Vagina (tissue), 2 donors: ENCODE results near the gene HECW1. TPM values are rescaled to one million over a fixed set of nuclear protein-coding genes. Genes with fewer than 3 reads are reported as not detected.

Experiments
- DNase-seq, 2 donors: peaks; one replicate each; pipeline ENCODE4 v3.0.0-alpha.2; 2017; ENCODE audit errors: extremely low spot score in 2 of 2
- H3K27ac ChIP-seq: fragments of 200-600 bp; sonication (generic); one replicate; pipeline ENCODE4 v1.5.1; 2019
- H3K27me3 ChIP-seq: fragments of 200-600 bp; sonication (generic); one replicate; pipeline ENCODE4 v1.5.1; 2019
- H3K36me3 ChIP-seq, 2 donors: fragments of 200-600 bp; sonication (generic); one replicate each; pipeline ENCODE4 v1.5.1; 2017 to 2019
- H3K4me1 ChIP-seq: fragments of 200-600 bp; sonication (generic); one replicate; pipeline ENCODE4 v1.5.1; 2019
- H3K4me3 ChIP-seq, 2 donors: fragments of 200-600 bp; sonication (generic); 1 replicate in 1 of 2; 2 replicates in 1 of 2; pipeline ENCODE4 v1.5.1; 2016 to 2019
- H3K9me3 ChIP-seq: fragments of 200-600 bp; sonication (generic); one replicate; pipeline ENCODE4 v1.5.1; 2019
- CTCF ChIP-seq, 3 experiments: fragments of 450-650 bp in 2 of 3; fragments of 200-600 bp in 1 of 3; sonication (generic) in 1 of 3; IDR thresholded peaks; one replicate each; pipeline ENCODE4 v1.5.1; 2017 to 2019; ENCODE audit warnings: antibody characterized with exemption in 3 of 3, mild to moderate bottlenecking in 2 of 3, moderate library complexity in 2 of 3
- POLR2A ChIP-seq, 2 donors: fragments of 450-650 bp; IDR thresholded peaks; one replicate each; pipeline ENCODE4 v1.6.1; 2017; ENCODE audit warnings: antibody characterized with exemption in 2 of 2, mild to moderate bottlenecking in 2 of 2, moderate library complexity in 2 of 2
- POLR2AphosphoS5 ChIP-seq, 2 donors: sonication (generic); formaldehyde crosslinking; IDR thresholded peaks; one replicate each; pipeline ENCODE4 v1.9.0; 2017; ENCODE audit warnings: antibody characterized with exemption in 2 of 2, mild to moderate bottlenecking in 2 of 2, low read depth in 1 of 2; ENCODE audit not compliant: insufficient read depth in 1 of 2
- intact Hi-C: fragments of 100-400 bp; cut with DNase I; formaldehyde crosslinking; loops from one replicate; pipeline ENCODE4 v1.15.1; 2023
- total RNA-seq: library from RNA; depleted of rRNA; stranded (reverse); fragments of >200 nt; gene quantifications from one replicate; pipeline ENCODE4 v1.2.3, GENCODE V29; 2016

HECW1 gene
- total RNA-seq, 1 donor from 2014 or later: 2.5 TPM

- no peaks in the 10 kb centered on the region for H3K9me3 ChIP-seq
Observed at GRCh38 chr7:43479543-43479942, 367.1 kb downstream of the HECW1 start.

DNA sequence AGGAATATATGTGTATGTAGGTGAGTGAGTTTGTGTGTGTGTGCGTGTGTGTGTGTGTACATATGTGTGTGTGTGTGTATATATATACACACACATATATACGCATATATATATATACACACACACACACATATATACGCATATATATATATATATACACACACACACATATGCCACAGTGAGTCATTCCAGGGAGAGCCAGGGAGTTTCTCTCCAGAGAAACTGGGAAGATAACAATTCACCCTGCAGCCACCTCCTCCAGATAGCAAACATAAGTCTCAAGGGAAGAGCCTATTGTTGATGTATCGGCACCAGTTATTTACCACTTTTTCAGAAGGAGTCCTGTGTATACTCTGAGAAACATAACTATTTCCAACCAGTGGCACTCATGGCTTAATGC is 368.1 kb downstream of the HECW1 start:
- H3K27me3 ChIP-seq: no peaks in the 10 kb centered on the region
- intact Hi-C loops: no loop called here
- no peak for TF ChIP-seq POLR2AphosphoS5 (IDR thresholded peaks at IDR 0.05; ENCODE audit: insufficient read depth in 1 of 2, low read depth in 1 of 2)
- H3K9me3 ChIP-seq: no peaks in the 10 kb centered on the region
- no peak overlapping the region for H3K4me3 ChIP-seq
- H3K36me3 ChIP-seq: no peaks in the 10 kb centered on the region
- DNase-seq: no peak
- H3K27ac ChIP-seq: no peak overlapping the region
- no peaks in the 10 kb centered on the region for H3K4me1 ChIP-seq

More at GRCh38 chr7:43479543-43479942, 367.1 kb downstream of the HECW1 start:
- no peaks in the 10 kb centered on the region for H3K27me3 ChIP-seq
- intact Hi-C loops: no loop called here
- H3K4me3 ChIP-seq: no peak overlapping the region
- H3K36me3 ChIP-seq: no peaks in the 10 kb centered on the region
- H3K27ac ChIP-seq: no peak overlapping the region
- H3K4me1 ChIP-seq: no peaks in the 10 kb centered on the region
- no peak for DNase-seq
- TF ChIP-seq CTCF (IDR thresholded peaks at IDR 0.05): no peak
- TF ChIP-seq POLR2AphosphoS5 (IDR thresholded peaks at IDR 0.05; ENCODE audit: insufficient read depth in 1 of 2, low read depth in 1 of 2): no peak
- TF ChIP-seq POLR2A (IDR thresholded peaks at IDR 0.05): no peak

GRCh38 chr7:43481902-43482678 is 369.6 kb downstream of the HECW1 start:
- TF ChIP-seq CTCF (IDR thresholded peaks at IDR 0.05) (no peak), POLR2A (IDR thresholded peaks at IDR 0.05) (no peak), POLR2AphosphoS5 (IDR thresholded peaks at IDR 0.05; ENCODE audit: insufficient read depth in 1 of 2, low read depth in 1 of 2) (no peak)
- intact Hi-C loops: no loop called here

GRCh38 chr7:43482679-43483252 is 370.3 kb downstream of the HECW1 start:
- Histone ChIP-seq H3K9me3 (no peaks in the 10 kb centered on the region), H3K4me1 (no peaks in the 10 kb centered on the region), H3K27ac (no peak overlapping the region), H3K36me3 (no peaks in the 10 kb centered on the region), H3K4me3 (no peak overlapping the region), H3K27me3 (no peaks in the 10 kb centered on the region)
- no peak for TF ChIP-seq CTCF (IDR thresholded peaks at IDR 0.05)
- TF ChIP-seq POLR2AphosphoS5 (IDR thresholded peaks at IDR 0.05; ENCODE audit: insufficient read depth in 1 of 2, low read depth in 1 of 2): no peak
- no peak for TF ChIP-seq POLR2A (IDR thresholded peaks at IDR 0.05)
- intact Hi-C loops: no loop called here
- DNase-seq: no peak

More at GRCh38 chr7:43481902-43482678, 369.6 kb downstream of the HECW1 start:
- Histone ChIP-seq H3K9me3 (no peaks in the 10 kb centered on the region), H3K27ac (no peak overlapping the region), H3K36me3 (no peaks in the 10 kb centered on the region), H3K27me3 (no peaks in the 10 kb centered on the region), H3K4me1 (no peaks in the 10 kb centered on the region), H3K4me3 (no peak overlapping the region)
- DNase-seq: no peak

DNA sequence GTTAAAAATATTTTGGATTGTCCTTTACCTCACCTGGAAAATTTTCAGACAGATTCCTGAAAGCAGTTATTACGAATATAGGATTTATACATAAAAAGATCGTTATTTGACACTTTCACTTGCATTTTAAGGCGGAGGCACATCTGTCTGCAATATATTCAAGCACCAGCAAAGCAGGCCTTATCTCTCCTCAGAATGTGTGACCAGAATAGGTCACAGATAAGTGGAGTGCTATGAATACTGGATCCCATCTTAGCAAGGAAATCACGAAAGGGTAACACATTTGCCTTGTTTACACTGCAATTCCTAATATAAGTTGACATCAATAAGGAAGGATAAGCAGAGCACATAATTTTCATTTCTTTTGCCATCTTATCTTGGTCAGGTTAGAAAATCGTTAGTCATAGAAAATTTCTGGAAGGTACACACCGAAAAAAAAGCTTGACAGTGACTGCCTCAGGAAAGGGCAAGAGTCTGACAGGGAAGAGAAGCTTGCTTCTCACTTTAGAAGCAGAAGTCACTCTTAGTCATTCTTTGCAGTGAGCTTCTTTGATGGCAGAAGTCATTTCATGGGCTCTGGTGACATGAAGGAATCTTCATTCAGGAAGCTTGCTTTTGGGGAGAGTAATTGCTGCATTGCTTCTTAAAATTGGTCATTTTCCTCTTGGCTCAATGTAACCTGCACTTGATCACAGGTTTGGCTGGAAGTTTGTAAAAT is 372.4 kb downstream of the HECW1 start:
- intact Hi-C loops: no loop called here
- H3K4me3 ChIP-seq: no peak overlapping the region
- H3K27me3 ChIP-seq: no peaks in the 10 kb centered on the region
- no peak for DNase-seq
- H3K4me1 ChIP-seq: no peaks in the 10 kb centered on the region
- TF ChIP-seq POLR2A (IDR thresholded peaks at IDR 0.05): no peak
- no peak for TF ChIP-seq CTCF (IDR thresholded peaks at IDR 0.05)
- TF ChIP-seq POLR2AphosphoS5 (IDR thresholded peaks at IDR 0.05; ENCODE audit: insufficient read depth in 1 of 2, low read depth in 1 of 2): no peak
- H3K9me3 ChIP-seq: no peaks in the 10 kb centered on the region
- H3K36me3 ChIP-seq: no peaks in the 10 kb centered on the region
- no peak overlapping the region for H3K27ac ChIP-seq
